Measurements from ENCODE around the gene NRXN3.

The NRXN3 gene

GRCh38 chr14:79376557-79376956 is 1206.4 kb downstream of the NRXN3 start:
- TF ChIP-seq CTCF (IDR thresholded peaks at IDR 0.05; ENCODE audit: low read depth, low read length): no peak
- no peak for DNase-seq (ENCODE audit: extremely low read depth, low read depth)

- no peak for TF ChIP-seq CTCF (IDR thresholded peaks at IDR 0.05; ENCODE audit: low read depth, low read length)
- DNase-seq (ENCODE audit: extremely low read depth, low read depth): no peak
These were observed 1207.8 kb downstream of the NRXN3 start for GRCh38 chr14:79378020-79378419.

GRCh38 chr14:79379266-79379665 is 1209.1 kb downstream of the NRXN3 start:
- TF ChIP-seq CTCF (IDR thresholded peaks at IDR 0.05; ENCODE audit: low read depth, low read length): no peak
- no peak for DNase-seq (ENCODE audit: extremely low read depth, low read depth)

GRCh38 chr14:79383031-79383430 is 1212.9 kb downstream of the NRXN3 start:
- no peak for DNase-seq (ENCODE audit: extremely low read depth, low read depth)
- no peak for TF ChIP-seq CTCF (IDR thresholded peaks at IDR 0.05; ENCODE audit: low read depth, low read length)

- TF ChIP-seq CTCF (IDR thresholded peaks at IDR 0.05; ENCODE audit: low read depth, low read length): no peak
- no peak for DNase-seq (ENCODE audit: extremely low read depth, low read depth)
These were observed 1213.3 kb downstream of the NRXN3 start for GRCh38 chr14:79383475-79383874.

GRCh38 chr14:79395061-79395460 is 1224.9 kb downstream of the NRXN3 start:
- no peak for DNase-seq (ENCODE audit: extremely low read depth, low read depth)
- no peak for TF ChIP-seq CTCF (IDR thresholded peaks at IDR 0.05; ENCODE audit: low read depth, low read length)

- no peak for DNase-seq (ENCODE audit: extremely low read depth, low read depth)
- no peak for TF ChIP-seq CTCF (IDR thresholded peaks at IDR 0.05; ENCODE audit: low read depth, low read length)
These were observed 1234.8 kb downstream of the NRXN3 start for GRCh38 chr14:79404874-79405511.
